Right renal pelvis (tissue), 4 donors: ENCODE results near the gene KDM5C. TPM values are rescaled to one million over a fixed set of nuclear protein-coding genes. Genes with fewer than 3 reads are reported as not detected.
"Not testable (repeated sequence)": the region's sequence is repeated elsewhere in the genome, so short reads cannot be mapped to it uniquely, and the experiment has no call there.

ENCODE experiments used
- DNase-seq, 4 donors: peaks; one replicate each; pipeline ENCODE4 v3.0.0-alpha.2; 2013; ENCODE audit warnings: low read depth in 4 of 4, low spot score in 3 of 4, missing footprints in 1 of 4
- polyA plus RNA-seq, 4 donors: library from polyadenylated mRNA; unstranded; fragments of 120-200 nt; gene quantifications; one replicate each; pipeline ENCODE4 v1.2.1, GENCODE V29; 2013; ENCODE audit not compliant: insufficient read length in 4 of 4

Gene KDM5C
- polyA plus RNA-seq, 4 donors, result 69.2 to 78.8 (median 76.7) TPM

DNA sequence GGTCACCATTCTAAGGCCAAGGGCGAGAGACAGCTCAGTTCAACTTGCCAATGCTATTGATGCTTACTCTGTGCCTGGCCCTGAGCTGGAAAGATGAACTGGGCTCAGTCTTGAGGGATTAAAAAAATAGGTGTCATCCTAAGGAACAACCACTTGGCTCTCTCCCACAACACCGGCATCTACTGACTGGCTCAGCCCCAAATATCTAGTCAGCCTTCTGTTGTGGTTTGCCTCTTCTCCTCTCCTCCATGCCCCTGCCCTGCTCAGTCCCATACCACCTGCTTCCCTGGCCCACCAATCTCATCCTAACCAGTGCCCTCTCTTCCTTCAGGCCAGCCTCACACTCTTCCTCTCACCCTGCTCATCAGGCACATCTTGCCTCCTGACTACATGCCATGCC lies 29.6 kb downstream of the KDM5C start:
- no peak for DNase-seq

- no peak for DNase-seq
These were observed 30.7 kb downstream of the KDM5C start for GRCh38 chrX:53194308-53194707.

- no peak for DNase-seq
These were observed 31.9 kb downstream of the KDM5C start for GRCh38 chrX:53193093-53193492.

- no peak for DNase-seq
These were observed 34.5 kb downstream of the KDM5C start for GRCh38 chrX:53190363-53190960.

- DNase-seq, result no peak
These were observed 36.2 kb downstream of the KDM5C start for GRCh38 chrX:53188763-53189162.

- no peak for DNase-seq
These were observed 38.7 kb downstream of the KDM5C start for GRCh38 chrX:53186351-53186750.

- DNase-seq, result no peak
These were observed 40.2 kb downstream of the KDM5C start for GRCh38 chrX:53184836-53185235.

- DNase-seq, result no peak
These were observed 53.7 kb downstream of the KDM5C start for GRCh38 chrX:53171356-53171755.

GRCh38 chrX:53166103-53166502 lies 58.9 kb downstream of the KDM5C start:
- no peak for DNase-seq

DNA sequence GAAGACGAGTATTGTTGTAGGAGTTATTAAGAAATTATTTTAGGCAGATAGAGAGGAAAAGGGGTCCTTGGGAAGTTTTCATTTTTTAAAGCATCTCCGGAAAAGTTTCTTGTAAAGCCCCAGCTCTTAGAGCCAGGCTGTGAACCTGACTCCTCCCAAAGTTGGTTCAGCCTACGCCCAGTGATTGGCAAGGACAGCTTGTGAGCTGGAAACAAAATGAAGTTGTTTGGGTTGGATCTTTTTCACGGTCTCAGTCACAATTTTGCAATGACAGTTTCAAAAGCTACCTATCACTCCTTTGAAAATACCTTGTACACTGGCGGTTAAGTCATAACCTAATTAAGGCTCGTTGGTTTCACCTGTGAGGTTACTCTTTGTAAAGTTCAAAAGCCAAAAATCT lies 60.4 kb downstream of the KDM5C start:
- not testable (repeated sequence) for DNase-seq

DNA sequence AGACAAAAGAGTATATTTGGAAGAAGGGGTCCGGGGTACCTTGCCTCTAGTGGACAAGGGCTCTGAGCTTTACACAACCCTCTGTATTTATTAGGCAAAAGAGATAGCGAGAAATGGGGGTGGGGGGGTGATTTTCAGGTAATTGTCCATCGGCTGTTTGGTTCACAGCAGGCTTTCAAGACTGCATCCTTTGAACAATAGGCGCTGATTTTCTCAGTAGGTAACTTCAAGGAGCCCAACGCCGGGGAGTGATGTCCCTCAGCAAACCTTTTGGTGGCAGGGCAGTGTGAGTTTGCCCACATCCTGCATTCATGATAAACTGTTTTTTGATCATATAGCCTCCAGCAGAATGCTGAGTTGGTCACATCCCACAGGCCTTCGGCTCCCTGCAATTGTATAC lies 61.6 kb downstream of the KDM5C start:
- DNase-seq, result no peak

GRCh38 chrX:53160297-53160983 lies 64.6 kb downstream of the KDM5C start:
- DNase-seq, result no peak

- no peak for DNase-seq
These were observed 65.8 kb downstream of the KDM5C start for GRCh38 chrX:53159184-53159583.

- DNase-seq, result no peak
These were observed 68.8 kb downstream of the KDM5C start for GRCh38 chrX:53156207-53156596.

DNA sequence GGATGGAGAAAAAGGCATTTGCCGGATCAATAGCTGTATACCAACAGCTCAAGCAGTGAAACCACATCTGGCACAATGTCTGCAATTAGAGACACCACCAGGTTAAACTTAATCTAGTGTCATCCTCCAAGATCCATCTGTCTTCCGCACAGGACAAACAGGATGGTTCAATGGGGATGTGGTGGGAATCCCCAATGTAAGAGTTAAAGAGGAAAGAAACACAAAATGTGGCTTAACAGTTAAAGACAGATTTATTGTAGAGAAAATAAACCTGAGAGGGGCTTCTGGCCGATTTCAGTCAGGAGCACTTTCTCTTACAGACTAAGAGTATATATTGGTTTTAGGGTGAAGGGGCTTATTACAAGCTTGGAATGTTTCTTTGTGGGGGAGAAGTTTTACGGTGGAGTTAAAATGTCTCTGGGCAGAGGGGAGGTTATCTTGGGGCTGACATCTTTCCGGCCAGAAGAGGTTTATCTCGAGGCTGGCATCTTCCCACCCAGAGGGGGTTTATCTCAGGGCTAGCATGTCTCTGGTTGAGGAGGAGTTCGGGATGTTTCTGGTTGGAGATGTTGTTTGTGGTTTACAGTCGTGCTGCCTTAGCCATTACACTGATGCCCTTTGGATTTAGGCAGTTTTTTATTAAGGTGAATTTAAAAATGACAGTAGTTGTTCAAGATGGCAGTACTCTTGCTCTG lies 69.3 kb downstream of the KDM5C start:
- DNase-seq, result no peak

GRCh38 chrX:53153581-53153980 lies 71.4 kb downstream of the KDM5C start:
- DNase-seq, result no peak

Other genes with a start within 250 kb of the KDM5C start
- 10 to 100 TPM; 14.5 to 17.9 (median 15.2) TPM for gene GPR173, start 176.4 kb downstream of the KDM5C start, polyA plus RNA-seq
- gene TSPYL2, start 142.8 kb downstream of the KDM5C start, polyA plus RNA-seq, result 10 to 100 TPM; 24.3 to 41.1 (median 32.4) TPM
- 10 to 100 TPM; 11.9 to 35.5 (median 24.0) TPM for gene KANTR, start 131.1 kb downstream of the KDM5C start, polyA plus RNA-seq
- 10 to 100 TPM; 14.0 to 16.6 (median 15.4) TPM for gene IQSEC2, start 56.4 kb upstream of the KDM5C start, polyA plus RNA-seq
- gene SMC1A, start 197.4 kb upstream of the KDM5C start, polyA plus RNA-seq, result 100 to 1,000 TPM in 3 of 4 donors, 10 to 100 TPM in 1; 99.1 to 117 (median 110) TPM
- gene RIBC1, start 197.7 kb upstream of the KDM5C start, polyA plus RNA-seq, result 1 to 10 TPM; 3.0 to 4.4 (median 4.1) TPM
- 100 to 1,000 TPM in 3 of 4 donors, 10 to 100 TPM in 1; 93.8 to 134 (median 114) TPM for gene HSD17B10, start 209.2 kb upstream of the KDM5C start, polyA plus RNA-seq